Neuronal stem cell (in vitro differentiated cells): ENCODE measurements around the gene SH3PXD2B.

Source experiments
- DNase-seq: peaks from one replicate; pipeline ENCODE4 v3.0.0-alpha.2; 2013; ENCODE audit warnings: low spot score
- H2AFZ ChIP-seq: one replicate; pipeline ENCODE4 v1.6.1; 2013; ENCODE audit warnings: mild to moderate bottlenecking, low read length, inconsistent platforms
- H2AK5ac ChIP-seq: 2 replicates; pipeline ENCODE4 v1.6.1; 2013; ENCODE audit warnings: low read depth, mild to moderate bottlenecking, inconsistent platforms, low read length, moderate library complexity, mixed read lengths
- H2BK120ac ChIP-seq: 2 replicates; pipeline ENCODE4 v1.6.1; 2013; ENCODE audit warnings: low read depth, mild to moderate bottlenecking, inconsistent platforms, low read length, moderate library complexity, mixed read lengths
- H2BK12ac ChIP-seq: one replicate; pipeline ENCODE4 v1.6.1; 2013; ENCODE audit warnings: low read length, inconsistent platforms
- H2BK15ac ChIP-seq: 2 replicates; pipeline ENCODE4 v1.6.1; 2013; ENCODE audit warnings: mild to moderate bottlenecking, low read length, inconsistent platforms, mixed read lengths
- H2BK5ac ChIP-seq: one replicate; pipeline ENCODE4 v1.6.1; 2013; ENCODE audit warnings: inconsistent platforms, mild to moderate bottlenecking, low read length, moderate library complexity
- H3K14ac ChIP-seq: one replicate; pipeline ENCODE4 v1.6.1; 2013; ENCODE audit warnings: low read length, inconsistent platforms
- H3K18ac ChIP-seq: 2 replicates; pipeline ENCODE4 v1.6.1; 2013; ENCODE audit warnings: low read length, inconsistent platforms
- H3K23ac ChIP-seq: 2 replicates; pipeline ENCODE4 v1.6.1; 2013; ENCODE audit warnings: low read depth, mild to moderate bottlenecking, mixed read lengths, low read length, inconsistent platforms; ENCODE audit not compliant: poor library complexity
- H3K27ac ChIP-seq: replicated peaks from 3 replicates; pipeline ENCODE4 v1.5.1; 2013; ENCODE audit warnings: low read length, inconsistent platforms
- H3K27me3 ChIP-seq, 3 experiments: 2 replicates each; pipeline ENCODE4 v1.6.1; 2013; ENCODE audit warnings: low read length in 3 of 3, mild to moderate bottlenecking in 2 of 3, inconsistent platforms in 1 of 3, low read depth in 1 of 3, mixed read lengths in 1 of 3, moderate library complexity in 1 of 3; ENCODE audit not compliant: control insufficient read depth in 3 of 3, insufficient read depth in 3 of 3
- H3K36me3 ChIP-seq, 2 donors: replicated peaks in 1 of 2; 2 replicates each; pipeline ENCODE4 v1.6.1; 2013; ENCODE audit warnings: low read length in 2 of 2; ENCODE audit not compliant: control insufficient read depth in 2 of 2, insufficient read depth in 2 of 2
- H3K4ac ChIP-seq: 2 replicates; pipeline ENCODE4 v1.6.1; 2013; ENCODE audit warnings: inconsistent platforms, mild to moderate bottlenecking, low read length, moderate library complexity
- H3K4me1 ChIP-seq, 2 donors: 1 replicate in 1 of 2; 2 replicates in 1 of 2; pipeline ENCODE4 v1.6.1; 2013; ENCODE audit warnings: low read length in 2 of 2, low read depth in 1 of 2; ENCODE audit not compliant: control insufficient read depth in 2 of 2, insufficient read depth in 1 of 2
- H3K4me2 ChIP-seq: one replicate; pipeline ENCODE4 v1.6.1; 2013; ENCODE audit warnings: mild to moderate bottlenecking, low read length, inconsistent platforms; ENCODE audit not compliant: insufficient read depth, poor library complexity, severe bottlenecking
- H3K4me3 ChIP-seq, 2 donors: 2 replicates each; pipeline ENCODE4 v1.5.1; 2013; ENCODE audit warnings: low read length in 2 of 2, mild to moderate bottlenecking in 2 of 2, inconsistent platforms in 1 of 2, moderate library complexity in 1 of 2
- H3K79me1 ChIP-seq: one replicate; pipeline ENCODE4 v1.6.1; 2013; ENCODE audit warnings: low read depth, mild to moderate bottlenecking, inconsistent platforms, low read length, moderate library complexity
- H3K9ac ChIP-seq: one replicate; pipeline ENCODE4 v1.6.1; 2013; ENCODE audit warnings: mild to moderate bottlenecking, low read depth, low read length, inconsistent platforms; ENCODE audit not compliant: poor library complexity
- H3K9me3 ChIP-seq, 2 donors: replicated peaks in 1 of 2; 2 replicates each; pipeline versions ENCODE3 to v1.6.1; 2013; ENCODE audit warnings: low read length in 2 of 2, mild to moderate bottlenecking in 2 of 2, inconsistent platforms in 1 of 2, low read depth in 1 of 2, mixed read lengths in 1 of 2, moderate library complexity in 1 of 2; ENCODE audit not compliant: control insufficient read depth in 2 of 2, insufficient read depth in 1 of 2
- H4K8ac ChIP-seq: one replicate; pipeline ENCODE4 v1.6.1; 2013; ENCODE audit warnings: low read depth, mild to moderate bottlenecking, inconsistent platforms, low read length, moderate library complexity
- H4K91ac ChIP-seq: one replicate; pipeline ENCODE4 v1.6.1; 2013; ENCODE audit warnings: low read length, low read depth, mild to moderate bottlenecking, inconsistent platforms; ENCODE audit not compliant: poor library complexity
- WGBS, 2 donors: extraction: QIAGEN DNeasy Blood & Tissue Kit; methylation state at CpG; one replicate each; pipeline ENCODE4 v1.1.7; 2013; ENCODE audit warnings: missing lambda C conversion rate in 2 of 2, mixed read lengths in 1 of 2; ENCODE audit not compliant: insufficient read length in 2 of 2, insufficient replicate concordance in 1 of 2; ENCODE audit errors: extremely low coverage in 2 of 2; 5-methylcytosine and 5-hydroxymethylcytosine counted together

SH3PXD2B gene

GRCh38 chr5:172412724-172413286 is 41.5 kb downstream of the SH3PXD2B start:
- H2BK12ac ChIP-seq = no peak overlapping the region
- H4K8ac ChIP-seq = no peak overlapping the region
- DNase-seq = no peak
- H3K27me3 ChIP-seq = no peaks in the 10 kb centered on the region
- H3K27ac ChIP-seq = no peak overlapping the region
- peaks cover 13 to 77% of the 10 kb centered on the region in 2 donors for H3K36me3 ChIP-seq
- peak overlapping the region; percentile 31 for H3K9ac ChIP-seq
- H4K91ac ChIP-seq = no peak overlapping the region
- peak overlapping the region in 1 of 2 donors; percentile 27 for H3K4me3 ChIP-seq
- H2AK5ac ChIP-seq = no peak overlapping the region
- no peak overlapping the region for H3K23ac ChIP-seq
- no peak overlapping the region for H2BK120ac ChIP-seq
- no peak overlapping the region for H2BK15ac ChIP-seq
- WGBS, 2 donors = no CpG with 5 or more reads among the region's 13 CpGs
- no peak overlapping the region for H3K14ac ChIP-seq
- no peak overlapping the region for H3K18ac ChIP-seq
- no peak overlapping the region for H2AFZ ChIP-seq
- H3K4me2 ChIP-seq = no peak overlapping the region
- no peak overlapping the region for H2BK5ac ChIP-seq
- H3K4me1 ChIP-seq = peaks cover 4 to 6% of the 10 kb centered on the region in 2 donors
- H3K4ac ChIP-seq = no peak overlapping the region
- H3K79me1 ChIP-seq = no peaks in the 10 kb centered on the region
- no peaks in the 10 kb centered on the region for H3K9me3 ChIP-seq

- H3K9me3 ChIP-seq = no peaks in the 10 kb centered on the region
- no CpG with 5 or more reads among the region's 7 CpGs for WGBS, 2 donors
- H3K36me3 ChIP-seq = peaks cover 10 to 78% of the 10 kb centered on the region in 2 donors
- no peak overlapping the region for H2BK120ac ChIP-seq
- H3K27ac ChIP-seq = no peak overlapping the region
- H4K91ac ChIP-seq = no peak overlapping the region
- no peak overlapping the region for H3K4ac ChIP-seq
- H2AK5ac ChIP-seq = no peak overlapping the region
- H3K4me3 ChIP-seq = no peak overlapping the region
- no peak overlapping the region for H2BK5ac ChIP-seq
- no peak overlapping the region for H2BK15ac ChIP-seq
- no peaks in the 10 kb centered on the region for H3K79me1 ChIP-seq
- H3K18ac ChIP-seq = no peak overlapping the region
- no peak overlapping the region for H3K9ac ChIP-seq
- no peak for DNase-seq
- no peak overlapping the region for H3K4me2 ChIP-seq
- no peak overlapping the region for H3K23ac ChIP-seq
- no peak overlapping the region for H4K8ac ChIP-seq
- no peaks in the 10 kb centered on the region for H3K27me3 ChIP-seq
- H3K4me1 ChIP-seq = peaks cover 4 to 6% of the 10 kb centered on the region in 2 donors
- no peak overlapping the region for H2BK12ac ChIP-seq
- no peak overlapping the region for H2AFZ ChIP-seq
- H3K14ac ChIP-seq = no peak overlapping the region
Measured at GRCh38 chr5:172411484-172412072, 42.7 kb downstream of the SH3PXD2B start.

- Histone ChIP-seq H4K8ac (no peak overlapping the region), H3K4ac (no peak overlapping the region), H3K36me3 (peaks cover 12 to 82% of the 10 kb centered on the region in 2 donors), H2BK12ac (no peak overlapping the region), H3K18ac (no peak overlapping the region), H3K27ac (no peak overlapping the region), H3K23ac (no peak overlapping the region), H2BK5ac (no peak overlapping the region), H3K4me1 (peaks cover 4 to 6% of the 10 kb centered on the region in 2 donors), H3K9me3 (no peaks in the 10 kb centered on the region), H2AK5ac (no peak overlapping the region), H4K91ac (no peak overlapping the region), H3K79me1 (no peaks in the 10 kb centered on the region), H3K9ac (no peak overlapping the region), H3K27me3 (no peaks in the 10 kb centered on the region), H2AFZ (no peak overlapping the region), H3K4me2 (no peak overlapping the region), H2BK15ac (no peak overlapping the region), H2BK120ac (no peak overlapping the region), H3K14ac (no peak overlapping the region), H3K4me3 (no peak overlapping the region)
- no peak for DNase-seq
- no CpG with 5 or more reads among the region's 5 CpGs for WGBS, 2 donors
Measured at GRCh38 chr5:172410662-172411483, 43.5 kb downstream of the SH3PXD2B start.

- Histone ChIP-seq H3K4me1 (peaks cover 4 to 6% of the 10 kb centered on the region in 2 donors), H3K27me3 (no peaks in the 10 kb centered on the region), H4K91ac (no peak overlapping the region), H2AFZ (no peak overlapping the region), H3K23ac (no peak overlapping the region), H3K36me3 (peaks cover 16 to 82% of the 10 kb centered on the region in 2 donors), H3K9ac (no peak overlapping the region), H2BK120ac (no peak overlapping the region), H2BK5ac (no peak overlapping the region), H3K79me1 (no peaks in the 10 kb centered on the region), H3K4me3 (no peak overlapping the region), H3K18ac (no peak overlapping the region), H2BK12ac (no peak overlapping the region), H3K9me3 (no peaks in the 10 kb centered on the region), H3K27ac (no peak overlapping the region), H2AK5ac (no peak overlapping the region), H3K14ac (no peak overlapping the region), H4K8ac (no peak overlapping the region), H3K4me2 (no peak overlapping the region), H3K4ac (no peak overlapping the region), H2BK15ac (no peak overlapping the region)
- no CpG with 5 or more reads among the region's 4 CpGs for WGBS, 2 donors
- DNase-seq = no peak
Measured at GRCh38 chr5:172410160-172410559, 44.2 kb downstream of the SH3PXD2B start.
